A673 (cell line): ENCODE data around the gene GADD45A.

Experiments used
- CTCF ChIP-seq: fragments of 300-800, 200-600 bp; sonication (generic); conservative IDR thresholded peaks from 2 replicates; pipeline ENCODE4 v1.5.1; 2017; ENCODE audit warnings: low read depth, mild to moderate bottlenecking, antibody characterized with exemption, low read length, moderate library complexity, mixed read lengths
- EZH2 ChIP-seq: fragments of 200-600 bp; sonication (generic); IDR thresholded peaks from 2 replicates; pipeline ENCODE4 v1.6.1; 2017; ENCODE audit warnings: borderline replicate concordance, low read depth, mild to moderate bottlenecking, mixed read lengths, antibody characterized with exemption, low read length; ENCODE audit not compliant: poor library complexity, severe bottlenecking

DNA sequence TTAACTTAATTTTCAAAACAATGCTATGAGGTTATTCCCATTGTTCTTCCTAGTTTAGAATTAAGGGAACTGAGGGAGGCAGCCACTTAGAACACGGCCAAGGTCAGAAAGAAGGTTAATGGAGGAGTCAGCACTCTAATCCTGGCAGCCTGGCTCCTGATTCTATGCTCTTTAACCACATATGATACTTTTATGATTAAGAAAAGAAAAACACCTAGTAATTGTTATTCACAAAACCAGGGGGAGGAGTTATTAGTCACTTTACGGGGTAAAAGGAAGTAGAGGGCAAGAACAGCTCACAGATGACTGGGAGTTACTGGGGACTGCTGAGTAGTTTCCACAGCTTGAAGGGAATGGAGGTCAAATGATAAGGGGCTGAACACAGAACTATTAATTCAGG, 38.6 kb downstream of the GADD45A start:
- TF ChIP-seq CTCF = no peak
- TF ChIP-seq EZH2 = no peak
